ENCODE data around the gene EN2.

The EN2 gene

GRCh38 chr7:155427411-155428038 is 30.4 kb upstream of the EN2 start:
- no peak overlapping the region for H3K27ac ChIP-seq
- no peak for TF ChIP-seq CTCF (conservative IDR thresholded peaks at IDR 0.05)

- no peak overlapping the region for H3K27ac ChIP-seq
- TF ChIP-seq CTCF (conservative IDR thresholded peaks at IDR 0.05), result no peak
Measured at GRCh38 chr7:155428171-155428834, 29.6 kb upstream of the EN2 start.

GRCh38 chr7:155429651-155430050 is 28.3 kb upstream of the EN2 start:
- no peak overlapping the region for H3K27ac ChIP-seq

GRCh38 chr7:155430606-155431005 is 27.3 kb upstream of the EN2 start:
- no peak for TF ChIP-seq CTCF (conservative IDR thresholded peaks at IDR 0.05)

More at GRCh38 chr7:155429651-155430050, 28.3 kb upstream of the EN2 start:
- no peak for TF ChIP-seq CTCF (conservative IDR thresholded peaks at IDR 0.05)

GRCh38 chr7:155431231-155431630 is 26.7 kb upstream of the EN2 start:
- no peak overlapping the region for H3K27ac ChIP-seq
- TF ChIP-seq CTCF (conservative IDR thresholded peaks at IDR 0.05), result no peak

More at GRCh38 chr7:155430606-155431005, 27.3 kb upstream of the EN2 start:
- no peak overlapping the region for H3K27ac ChIP-seq

GRCh38 chr7:155431711-155432110 is 26.2 kb upstream of the EN2 start:
- H3K27ac ChIP-seq, result no peak overlapping the region
- TF ChIP-seq CTCF (conservative IDR thresholded peaks at IDR 0.05), result no peak

GRCh38 chr7:155435110-155435509 is 22.8 kb upstream of the EN2 start:
- TF ChIP-seq CTCF (conservative IDR thresholded peaks at IDR 0.05), result no peak
- no peak overlapping the region for H3K27ac ChIP-seq

Measured in VCaP (cell line).